Left lung (tissue), 10 donors: ENCODE results near the gene MRFAP1L1. TPM values are rescaled to one million over a fixed set of nuclear protein-coding genes. Genes with fewer than 3 reads are reported as not detected.

Experiments
- ATAC-seq: fragments of 200-7000 bp; cut with Tn5 transposase; one replicate; pipeline ENCODE4 v1.9.1; 2020; ENCODE audit warnings: moderate library complexity
- DNase-seq, 4 donors: peaks; one replicate each; pipeline ENCODE4 v3.0.0-alpha.2; 2013 to 2020
- H3K27ac ChIP-seq, 2 donors: fragments of 200-600 bp; sonication (generic) in 1 of 2; one replicate each; pipeline versions ENCODE4 v1.5.0 to v1.8.0; 2020 to 2021
- H3K27me3 ChIP-seq, 2 donors: fragments of 200-600 bp; sonication (generic) in 1 of 2; one replicate each; pipeline versions ENCODE4 v1.5.0 to v1.8.0; 2020 to 2021
- H3K36me3 ChIP-seq, 2 donors: fragments of 200-600 bp; sonication (generic) in 1 of 2; one replicate each; pipeline versions ENCODE4 v1.5.0 to v1.8.0; 2020 to 2021
- H3K4me1 ChIP-seq, 2 donors: fragments of 200-600 bp; one replicate each; pipeline ENCODE4 v1.8.0; 2021
- H3K4me3 ChIP-seq, 2 donors: fragments of 200-600 bp; sonication (generic) in 1 of 2; one replicate each; pipeline versions ENCODE4 v1.5.0 to v1.8.0; 2020 to 2021; ENCODE audit warnings: mild to moderate bottlenecking in 1 of 2
- H3K9me3 ChIP-seq, 2 donors: fragments of 200-600 bp; sonication (generic) in 1 of 2; one replicate each; pipeline versions ENCODE4 v1.5.0 to v1.8.0; 2020 to 2021
- intact Hi-C, 2 donors: fragments of 100-400 bp; cut with DNase I; formaldehyde crosslinking; loops; one replicate each; pipeline versions ENCODE4 v1.11.2 to v1.14.2; 2022
- polyA plus RNA-seq, 6 donors: library from polyadenylated mRNA; unstranded; fragments of 120-200 nt; gene quantifications; one replicate each; pipeline ENCODE4 v1.2.1, GENCODE V29; 2013; ENCODE audit not compliant: insufficient read length in 6 of 6
- total RNA-seq, 2 donors: library from RNA; stranded (reverse); fragmentation: NEBNext Ultra II Directional; extraction: Animal tissue kit (Norgen Biotek cat#: 25700); gene quantifications; one replicate each; pipeline ENCODE4 v1.2.1, GENCODE V29; 2021
- TF ChIP-seq, protein P1 (sequence below), 2 donors: fragments of 200-600 bp; sonication (generic) in 1 of 2; IDR thresholded peaks; one replicate each; pipeline versions ENCODE4 v1.5.0 to v1.8.0; 2021; ENCODE audit warnings: antibody characterized with exemption in 2 of 2
- donor health status: DM: no; HTN: yes; CAD: no.
- donor health status: DM: no; HTN: no; CAD: no.

MRFAP1L1 gene
- total and polyA plus RNA-seq, 8 donors = 43.3 to 125 (median 107) TPM

DNA sequence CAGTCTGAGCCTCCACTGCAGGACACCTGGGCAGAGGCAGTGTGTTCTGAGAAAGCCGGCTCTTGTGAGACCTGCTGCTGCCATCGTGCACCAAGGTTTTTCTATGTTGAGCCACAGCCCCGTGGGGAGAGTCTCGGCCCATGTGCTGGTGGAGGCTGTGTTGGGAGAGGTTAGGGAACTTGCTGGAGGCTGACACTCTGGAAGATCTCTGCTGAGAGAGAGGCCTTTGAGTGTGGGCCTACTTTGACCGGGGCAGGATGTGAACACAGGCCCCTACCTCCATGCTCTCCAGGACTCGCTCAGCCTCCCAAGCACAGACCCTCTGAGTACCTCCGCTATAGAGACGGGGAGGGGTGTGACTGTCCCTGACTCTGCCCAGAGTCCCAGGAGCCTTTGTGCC, 17.3 kb downstream of the MRFAP1L1 start:
- Histone ChIP-seq H3K36me3 (no peaks in the 10 kb centered on the region), H3K4me3 (no peak overlapping the region), H3K9me3 (no peaks in the 10 kb centered on the region), H3K27ac (peak overlapping the region in 1 of 2 donors; percentile 87), H3K27me3 (no peaks in the 10 kb centered on the region), H3K4me1 (peaks cover 15 to 82% of the 10 kb centered on the region in 2 donors)
- ATAC-seq = no peak
- intact Hi-C loops = no loop called here
- no peak for DNase-seq
- TF ChIP-seq, protein P1, sequence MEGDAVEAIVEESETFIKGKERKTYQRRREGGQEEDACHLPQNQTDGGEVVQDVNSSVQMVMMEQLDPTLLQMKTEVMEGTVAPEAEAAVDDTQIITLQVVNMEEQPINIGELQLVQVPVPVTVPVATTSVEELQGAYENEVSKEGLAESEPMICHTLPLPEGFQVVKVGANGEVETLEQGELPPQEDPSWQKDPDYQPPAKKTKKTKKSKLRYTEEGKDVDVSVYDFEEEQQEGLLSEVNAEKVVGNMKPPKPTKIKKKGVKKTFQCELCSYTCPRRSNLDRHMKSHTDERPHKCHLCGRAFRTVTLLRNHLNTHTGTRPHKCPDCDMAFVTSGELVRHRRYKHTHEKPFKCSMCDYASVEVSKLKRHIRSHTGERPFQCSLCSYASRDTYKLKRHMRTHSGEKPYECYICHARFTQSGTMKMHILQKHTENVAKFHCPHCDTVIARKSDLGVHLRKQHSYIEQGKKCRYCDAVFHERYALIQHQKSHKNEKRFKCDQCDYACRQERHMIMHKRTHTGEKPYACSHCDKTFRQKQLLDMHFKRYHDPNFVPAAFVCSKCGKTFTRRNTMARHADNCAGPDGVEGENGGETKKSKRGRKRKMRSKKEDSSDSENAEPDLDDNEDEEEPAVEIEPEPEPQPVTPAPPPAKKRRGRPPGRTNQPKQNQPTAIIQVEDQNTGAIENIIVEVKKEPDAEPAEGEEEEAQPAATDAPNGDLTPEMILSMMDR (IDR thresholded peaks at IDR 0.05) = no peak

DNA sequence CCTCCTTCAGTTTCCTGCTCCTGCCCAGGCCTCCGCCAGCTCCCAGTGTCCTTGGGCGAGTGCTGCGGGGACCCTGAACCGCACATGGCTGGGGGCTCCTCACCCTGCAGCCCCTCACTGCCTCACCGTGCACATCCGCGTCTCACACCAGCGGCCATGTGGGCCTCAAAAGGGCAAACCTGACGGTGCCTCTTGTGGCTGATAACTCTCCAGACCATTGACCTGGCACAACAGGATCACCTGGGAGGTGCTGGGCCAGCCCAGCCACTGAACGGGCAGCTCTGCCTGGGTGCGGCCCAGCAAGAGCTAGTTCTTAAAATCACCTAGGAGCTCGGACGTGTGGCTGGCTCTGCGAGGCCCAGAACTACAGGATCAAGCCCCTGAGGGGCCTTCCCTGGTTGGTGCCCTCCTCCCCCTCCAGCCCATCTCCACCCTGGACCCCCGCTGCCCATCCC, 20.1 kb downstream of the MRFAP1L1 start:
- peak overlapping the region in 1 of 2 donors; percentile 7 for H3K4me3 ChIP-seq
- peak; percentile 86 for ATAC-seq
- H3K9me3 ChIP-seq = no peaks in the 10 kb centered on the region
- intact Hi-C loops = no loop called here
- no peaks in the 10 kb centered on the region for H3K27me3 ChIP-seq
- H3K36me3 ChIP-seq = no peaks in the 10 kb centered on the region
- H3K4me1 ChIP-seq = peaks cover 9 to 57% of the 10 kb centered on the region in 2 donors
- TF ChIP-seq, protein P1 (IDR thresholded peaks at IDR 0.05) = no peak
- peak overlapping the region; percentile 71 to 73 for H3K27ac ChIP-seq
- DNase-seq = peak in 1 of 4 donors; percentile 72

DNA sequence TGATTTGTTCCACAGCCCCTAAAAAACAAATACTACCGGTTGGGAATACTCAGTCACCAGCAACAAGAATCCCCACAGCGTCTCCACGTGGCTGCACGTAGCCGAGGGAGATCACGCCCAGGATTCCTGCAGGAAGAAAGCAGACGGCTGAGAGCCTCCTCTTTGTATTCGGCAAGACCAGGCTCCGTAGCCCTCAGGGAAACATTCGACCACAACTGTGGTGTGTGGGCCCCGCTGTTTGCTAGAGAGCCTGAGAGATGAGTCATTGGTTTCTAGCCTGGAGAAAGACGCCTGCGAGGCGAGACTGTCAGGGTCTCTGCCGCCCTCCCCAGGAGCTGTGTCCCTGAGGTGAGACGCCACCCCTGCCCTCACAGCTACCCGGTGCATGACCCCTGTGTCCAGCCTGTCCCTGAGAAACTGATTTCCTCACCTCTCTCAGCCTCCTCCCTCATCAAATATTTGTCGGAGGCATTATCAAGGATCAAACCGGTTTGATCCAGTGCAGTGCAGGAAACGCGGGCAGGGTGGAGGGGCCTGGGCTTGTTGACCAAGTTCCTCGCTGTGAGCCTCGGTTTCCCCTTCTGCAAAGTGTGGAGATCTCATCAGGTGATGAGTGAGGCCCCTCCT, 20.7 kb downstream of the MRFAP1L1 start:
- H3K4me1 ChIP-seq = peaks cover 9 to 53% of the 10 kb centered on the region in 2 donors
- H3K4me3 ChIP-seq = peak overlapping the region in 1 of 2 donors; percentile 7
- peak; percentile 63 for ATAC-seq
- TF ChIP-seq, protein P1 (IDR thresholded peaks at IDR 0.05) = no peak
- no peaks in the 10 kb centered on the region for H3K36me3 ChIP-seq
- DNase-seq = peak in 2 of 4 donors; percentile 33 to 67
- intact Hi-C loops = no loop called here
- no peaks in the 10 kb centered on the region for H3K27me3 ChIP-seq
- H3K27ac ChIP-seq = peak overlapping the region; percentile 71 to 73
- no peaks in the 10 kb centered on the region for H3K9me3 ChIP-seq

DNA sequence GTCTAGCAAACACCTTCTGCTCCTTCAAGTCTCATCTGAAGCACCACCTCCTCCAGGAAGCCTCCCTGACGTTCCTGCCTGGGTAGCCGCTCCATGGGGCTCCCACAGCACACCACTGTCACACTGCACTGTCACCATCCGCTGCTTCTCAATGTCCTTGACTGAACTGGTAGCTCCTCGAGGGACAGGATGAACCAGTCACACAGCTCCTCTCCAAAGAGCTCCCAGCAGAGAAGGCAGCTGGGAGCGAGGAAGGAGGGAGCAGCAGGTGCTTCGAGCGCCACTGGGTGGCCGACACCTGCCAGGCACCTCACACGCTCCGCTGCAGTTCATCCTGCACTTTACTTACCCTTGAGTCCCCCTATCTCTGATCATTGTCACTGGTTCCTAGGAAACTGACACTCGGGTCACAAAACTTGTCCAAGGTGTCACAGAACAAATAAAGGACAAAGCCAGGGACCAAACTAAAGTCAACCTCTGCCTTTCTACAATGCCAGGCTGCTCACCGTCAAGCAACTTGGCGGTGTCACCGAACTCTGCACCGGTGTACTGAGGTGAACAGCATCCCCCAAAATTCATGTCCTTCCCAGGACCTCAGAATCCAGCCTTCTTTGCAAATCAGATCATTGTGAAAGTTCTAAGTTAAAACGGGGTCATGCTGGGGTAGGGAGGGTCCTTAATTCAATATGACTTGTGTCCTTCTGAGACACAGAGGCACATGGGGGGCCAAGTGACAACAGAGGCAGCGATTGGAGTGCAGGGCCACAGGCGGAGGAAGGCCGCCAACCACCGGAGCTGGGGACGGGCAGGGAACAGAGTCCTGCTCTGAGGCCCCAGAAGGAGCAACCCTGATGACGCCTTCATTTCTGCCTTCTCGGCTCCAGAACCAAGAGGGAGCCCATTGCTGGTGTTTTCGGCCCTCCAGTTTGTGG, 21.5 kb downstream of the MRFAP1L1 start:
- peaks cover 9 to 45% of the 10 kb centered on the region in 2 donors for H3K4me1 ChIP-seq
- no peaks in the 10 kb centered on the region for H3K36me3 ChIP-seq
- no peak overlapping the region for H3K4me3 ChIP-seq
- TF ChIP-seq, protein P1 (IDR thresholded peaks at IDR 0.05) = no peak
- DNase-seq = peak in 2 of 4 donors; percentile 10 to 37
- H3K9me3 ChIP-seq = no peaks in the 10 kb centered on the region
- peak overlapping the region; percentile 71 to 73 for H3K27ac ChIP-seq
- no peaks in the 10 kb centered on the region for H3K27me3 ChIP-seq
- no peak for ATAC-seq
- intact Hi-C loops = no loop called here
